Tibial nerve (tissue), 3 donors: ENCODE data around the gene USP20.

Source experiments
- CTCF ChIP-seq, 5 experiments: fragments of 200-600 bp in 3 of 5; fragments of 450-650 bp in 2 of 5; sonication (generic) in 3 of 5; IDR thresholded peaks; one replicate each; pipeline ENCODE4 v1.5.1; 2016 to 2019; ENCODE audit warnings: antibody characterized with exemption in 5 of 5, mild to moderate bottlenecking in 3 of 5, moderate library complexity in 2 of 5
- POLR2A ChIP-seq, 2 donors: fragments of 450-650 bp; IDR thresholded peaks; one replicate each; pipeline ENCODE4 v1.6.1; 2017; ENCODE audit warnings: antibody characterized with exemption in 2 of 2, mild to moderate bottlenecking in 2 of 2, moderate library complexity in 2 of 2

GRCh38 chr9:129840034-129840433, 4.8 kb downstream of the USP20 start:
- no peak for TF ChIP-seq CTCF (IDR thresholded peaks at IDR 0.05)
- no peak for TF ChIP-seq POLR2A (IDR thresholded peaks at IDR 0.05)
